ENCODE measurements around the gene CPPED1.

The CPPED1 gene

DNA sequence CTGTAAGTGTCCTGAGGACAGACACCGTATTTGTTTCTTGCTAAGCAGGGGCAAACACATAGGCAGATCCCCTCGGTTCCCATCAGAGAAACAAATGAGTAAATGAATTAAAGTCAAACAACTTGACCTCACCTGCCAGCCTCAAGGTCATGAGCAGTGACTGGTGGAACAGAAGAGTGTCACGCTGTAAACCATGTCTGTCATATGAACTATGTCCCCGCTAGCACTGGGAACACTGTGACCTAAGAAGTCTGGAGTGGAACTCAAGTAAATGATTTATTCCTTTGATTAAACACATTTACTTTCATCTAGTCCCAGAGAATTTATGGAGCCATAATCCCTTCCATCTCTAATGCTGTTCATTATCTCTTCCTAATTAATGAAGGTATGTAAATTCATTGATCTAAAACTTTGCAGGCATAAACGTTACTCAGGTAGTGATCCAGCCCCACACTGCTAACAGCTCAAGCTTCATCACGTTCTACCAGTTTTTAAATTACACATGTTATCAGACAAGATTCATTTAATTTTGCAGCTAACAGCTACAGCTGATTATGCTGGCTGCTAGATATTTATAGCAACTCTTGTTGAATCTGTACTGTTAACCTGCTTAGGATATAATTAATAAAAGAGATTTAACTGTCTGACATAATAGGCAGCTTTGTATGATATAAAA lies 38.7 kb downstream of the CPPED1 start:
- DNase-seq, result no peak

DNA sequence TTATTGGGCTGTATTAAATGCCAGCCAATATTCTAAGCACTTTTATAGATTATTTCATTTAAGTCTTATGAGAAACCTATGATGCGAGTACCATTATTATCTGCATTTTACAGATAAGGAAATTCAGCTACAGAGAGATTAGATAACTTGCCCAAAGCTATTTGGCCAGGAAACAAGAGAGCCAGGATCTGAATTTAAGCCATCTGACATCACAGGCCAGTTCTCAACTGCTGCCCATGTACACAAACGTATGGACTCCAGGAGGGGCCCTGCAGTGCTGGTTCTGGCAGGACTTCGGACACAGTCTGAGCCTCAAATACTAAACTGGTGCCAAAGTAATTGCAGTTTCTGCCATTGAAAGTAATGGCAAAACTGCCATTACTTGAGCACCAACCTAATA lies 40.2 kb downstream of the CPPED1 start:
- no peak for DNase-seq

DNA sequence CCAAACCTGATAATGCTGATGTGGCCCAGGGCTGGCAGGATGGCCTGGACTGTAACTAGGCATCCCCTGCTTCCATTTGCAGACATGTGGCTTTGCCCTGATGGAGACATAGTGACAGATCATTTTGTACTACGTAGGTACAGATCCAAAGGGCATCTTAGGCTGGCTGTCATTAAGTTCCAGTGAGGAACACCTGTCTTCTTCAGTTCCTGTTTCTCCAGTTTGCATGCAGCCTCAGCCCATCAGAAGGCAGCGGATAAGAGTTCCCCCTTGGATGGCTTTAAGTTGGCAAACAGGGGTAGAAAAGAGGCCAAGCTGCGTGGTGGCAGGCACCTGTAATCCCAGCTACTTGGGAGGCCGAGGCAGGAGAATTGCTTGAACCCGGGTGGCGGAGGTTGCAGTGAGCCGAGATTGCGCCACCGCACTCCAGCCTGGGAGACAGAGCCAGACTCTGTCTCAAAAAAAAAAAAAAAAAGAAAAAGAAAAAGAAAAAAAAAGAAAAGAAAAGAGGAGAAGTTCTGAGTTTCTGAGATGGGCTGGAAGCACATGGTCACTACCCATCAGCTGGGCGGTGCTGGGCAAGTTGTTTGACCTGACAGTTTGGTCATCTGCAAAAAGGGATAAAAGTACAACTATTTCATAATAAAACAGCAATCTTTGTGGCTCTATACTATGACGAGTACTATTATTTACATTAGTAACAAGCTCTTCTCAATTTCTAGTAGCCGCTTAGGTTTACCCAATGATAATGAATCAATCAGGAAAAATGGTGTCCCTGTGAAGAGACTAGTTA lies 42.7 kb downstream of the CPPED1 start:
- no peak for DNase-seq

DNA sequence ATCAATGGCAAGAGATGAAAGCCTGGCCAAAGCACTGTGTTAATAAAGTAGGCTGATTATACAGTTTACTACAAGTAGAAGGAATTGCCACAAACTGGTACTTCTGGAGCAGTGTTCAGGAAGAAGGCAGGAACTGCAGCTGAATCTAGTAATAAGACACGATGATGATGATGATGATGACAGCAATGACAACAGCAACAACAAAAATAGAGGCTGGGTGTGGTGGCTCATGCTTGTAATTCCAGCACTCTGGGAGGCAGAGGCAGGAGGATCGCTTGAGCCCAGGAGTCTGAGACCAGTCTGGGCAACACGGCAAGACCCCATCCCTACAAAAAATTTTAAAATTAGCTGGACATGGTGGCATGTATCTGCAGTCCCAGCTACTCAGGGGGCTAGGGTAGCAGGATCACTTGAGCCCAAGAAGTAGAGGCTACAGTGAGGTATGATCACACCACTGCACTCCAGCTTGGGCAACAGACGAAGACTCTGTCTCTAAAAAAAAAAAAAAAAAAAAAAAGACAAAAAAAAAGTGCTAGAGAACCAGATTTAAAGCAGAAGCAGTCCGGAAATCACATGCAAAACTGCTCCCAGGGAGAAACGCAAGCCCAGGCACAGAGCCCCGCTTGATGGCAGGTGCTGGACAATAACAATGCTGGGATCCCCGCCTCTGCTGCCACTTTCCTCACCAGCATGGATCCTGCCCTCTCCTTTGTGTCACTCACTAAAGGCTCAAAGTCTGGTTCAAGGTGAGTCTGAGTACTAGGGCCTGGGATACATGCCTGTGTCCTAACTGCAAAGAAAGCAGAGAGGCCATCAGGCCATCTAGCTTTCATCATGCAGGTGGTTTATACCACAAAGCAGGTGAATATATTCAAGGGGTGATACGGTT lies 44.8 kb downstream of the CPPED1 start:
- DNase-seq, result no peak

DNA sequence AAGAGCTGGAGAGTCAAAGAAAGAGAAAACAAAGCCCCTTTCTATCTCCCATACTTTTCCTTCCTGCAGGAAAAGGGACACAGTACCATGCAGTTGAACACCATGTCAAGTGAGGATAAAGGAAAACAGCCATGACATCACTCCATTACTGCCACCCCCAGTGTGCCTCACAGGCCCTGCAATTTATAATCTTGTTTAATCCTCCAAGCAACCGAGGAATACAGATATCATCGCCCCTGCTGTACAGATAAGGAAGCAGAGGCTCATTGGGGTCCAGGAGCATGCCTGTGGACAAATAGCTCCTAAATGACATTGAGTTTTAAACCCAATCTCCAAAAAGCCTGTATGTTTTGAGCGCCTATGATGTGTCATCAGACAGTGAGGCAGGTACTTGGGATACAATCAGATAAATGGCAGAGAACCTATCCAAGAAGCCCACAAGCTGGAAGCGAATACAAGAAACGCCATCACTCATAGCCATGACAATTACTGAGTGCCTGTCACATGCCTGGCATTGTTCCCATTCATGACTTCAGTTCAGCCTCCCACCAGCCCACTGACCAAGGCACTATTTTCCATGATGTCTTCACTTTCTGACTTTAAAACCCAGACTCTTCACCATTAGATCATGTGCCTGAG lies 45.5 kb downstream of the CPPED1 start:
- no peak for DNase-seq

DNA sequence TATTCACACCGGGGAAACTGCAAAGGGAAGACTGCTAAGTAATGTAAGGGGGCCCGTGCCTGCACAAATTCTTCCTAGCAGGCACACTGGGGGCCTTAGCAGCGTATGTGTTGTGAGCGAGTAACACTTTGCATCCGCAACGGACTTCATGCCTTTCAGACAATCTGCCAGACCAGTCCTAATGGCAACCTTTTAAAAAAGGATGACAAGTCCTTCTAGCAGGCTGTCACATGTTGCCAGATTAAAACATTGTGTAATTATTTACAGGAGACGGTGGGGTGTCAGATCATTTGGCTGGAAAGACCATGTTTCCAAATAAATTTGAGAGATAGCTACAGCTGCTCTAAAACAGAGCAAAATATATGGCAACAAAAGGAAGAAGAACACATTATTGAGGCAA lies 46.1 kb downstream of the CPPED1 start:
- DNase-seq, result no peak

DNA sequence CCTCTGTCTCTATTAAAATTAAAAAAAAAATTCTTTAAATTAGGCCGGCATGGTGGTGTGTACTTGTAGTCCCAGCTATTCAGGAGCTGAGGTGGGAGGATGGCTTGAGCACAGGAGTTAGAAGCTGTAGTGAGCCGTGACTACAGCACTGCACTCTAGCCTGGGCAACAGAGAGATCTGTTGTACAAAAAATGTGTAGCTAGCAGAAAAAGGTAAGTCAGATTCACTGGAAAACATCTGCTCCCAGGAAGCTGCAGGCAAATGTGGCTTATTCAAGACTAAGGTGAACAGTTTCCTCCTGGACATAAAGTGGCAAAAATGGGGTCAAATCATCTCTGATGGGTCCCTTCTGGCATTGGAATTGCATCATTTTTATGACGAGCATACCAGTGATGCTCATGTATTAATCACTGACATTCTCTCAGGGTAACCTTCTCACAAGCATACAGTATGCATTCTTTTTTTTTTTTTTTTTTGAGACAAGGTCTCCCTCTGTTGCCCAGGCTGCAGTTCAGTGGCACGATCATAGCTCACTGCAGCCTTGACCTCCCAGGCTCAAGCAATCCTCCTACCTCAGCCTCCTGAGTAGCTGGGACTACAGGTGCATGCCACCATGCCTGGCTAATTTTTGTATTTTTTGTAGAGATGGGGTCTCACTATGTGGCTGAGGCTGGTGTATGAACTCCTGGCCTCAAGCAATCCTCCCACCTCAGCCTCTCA lies 48.7 kb downstream of the CPPED1 start:
- no peak for DNase-seq

DNA sequence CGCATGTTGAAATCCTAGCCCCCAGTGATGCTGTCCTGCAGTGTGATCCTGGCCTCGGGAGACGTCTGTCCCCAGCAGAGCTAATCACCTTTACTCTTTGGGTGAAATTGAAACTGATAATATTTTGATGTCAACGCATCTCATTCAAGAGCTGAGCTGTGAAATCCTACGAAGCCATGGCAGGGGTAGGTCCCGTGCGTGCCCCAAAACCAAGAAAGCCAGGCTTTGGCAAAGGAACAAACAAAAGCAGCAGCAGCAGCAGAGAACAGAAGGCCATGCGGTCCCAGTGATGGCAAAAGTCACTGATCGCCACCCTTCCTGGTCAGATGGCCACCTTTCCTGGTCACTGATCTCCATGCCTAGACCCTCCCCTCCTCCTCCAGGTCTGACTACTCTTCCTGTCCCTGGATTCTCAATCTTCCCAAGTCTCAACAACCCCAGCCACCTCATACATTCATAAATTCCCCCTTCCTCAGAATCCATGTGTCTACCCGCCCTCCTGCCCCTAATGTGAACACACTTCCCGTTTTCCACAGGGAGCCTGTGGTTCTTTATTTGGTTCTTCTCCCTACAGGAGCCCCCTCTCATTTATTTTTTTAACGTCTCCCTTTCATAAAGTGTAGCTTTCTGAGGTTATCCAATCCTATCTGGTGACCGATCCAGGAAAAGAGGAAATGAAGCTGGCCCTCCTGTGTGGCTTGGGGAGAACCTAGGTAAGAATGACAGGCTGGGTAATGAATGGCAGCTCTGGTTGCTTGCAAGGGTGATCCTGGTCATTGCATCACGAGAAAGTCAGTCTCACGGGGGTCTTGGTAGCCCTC lies 50.3 kb downstream of the CPPED1 start:
- no peak for DNase-seq

DNA sequence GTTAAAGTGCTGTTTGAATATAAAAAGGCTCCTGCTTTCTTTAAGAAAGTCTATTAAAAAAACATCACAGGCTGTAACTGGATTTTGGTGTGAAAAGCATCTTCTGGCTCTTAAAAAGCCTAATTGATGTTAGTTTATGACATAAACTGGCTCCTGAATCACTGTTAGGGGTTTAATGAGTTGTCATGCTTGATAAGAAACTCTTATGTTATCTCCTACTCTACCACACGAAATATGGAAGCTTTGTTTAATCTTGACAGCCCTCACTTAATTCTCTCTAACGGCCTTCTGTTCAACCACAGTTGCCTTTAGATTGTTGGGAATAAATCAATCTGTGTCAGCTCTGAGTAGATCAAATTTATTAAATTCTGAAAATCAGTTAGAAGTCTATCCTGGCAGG lies 51.5 kb downstream of the CPPED1 start:
- no peak for DNase-seq

DNA sequence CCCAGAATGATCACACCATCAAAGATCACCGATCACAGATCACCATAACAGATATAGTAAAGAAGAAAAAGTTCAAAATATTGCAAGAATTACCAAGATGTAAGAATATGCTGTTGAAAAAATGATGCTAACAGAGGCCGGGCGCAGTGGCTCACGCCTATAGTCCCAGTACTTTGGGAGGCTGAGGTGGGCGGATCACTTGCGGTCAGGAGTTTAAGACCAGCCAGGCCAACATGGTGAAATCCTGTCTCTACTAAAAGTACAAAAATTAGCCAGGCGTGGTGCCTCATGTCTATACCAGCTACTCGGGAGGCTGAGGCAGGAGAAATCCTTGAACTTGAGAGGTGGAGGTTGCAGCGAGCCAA lies 53.2 kb downstream of the CPPED1 start:
- no peak for DNase-seq

DNA sequence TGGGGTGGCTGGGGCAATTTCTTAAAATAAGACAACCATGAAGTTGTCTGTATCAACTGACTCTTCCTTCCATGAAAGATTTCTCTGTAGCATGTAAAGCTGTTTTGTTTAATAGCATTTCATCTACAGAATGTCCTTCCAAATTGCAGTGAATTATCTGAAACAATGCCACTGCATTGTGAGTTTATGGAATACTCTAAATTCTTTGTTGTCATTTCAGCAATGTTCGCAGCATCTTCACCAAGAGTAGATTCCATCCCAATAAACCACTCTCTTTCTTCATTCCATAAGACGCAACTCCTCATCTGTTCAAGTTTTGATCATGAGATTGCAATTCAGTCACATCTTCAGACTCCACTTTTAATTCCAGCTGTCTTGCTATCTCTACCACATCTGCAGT lies 54.6 kb downstream of the CPPED1 start:
- no peak for DNase-seq

DNA sequence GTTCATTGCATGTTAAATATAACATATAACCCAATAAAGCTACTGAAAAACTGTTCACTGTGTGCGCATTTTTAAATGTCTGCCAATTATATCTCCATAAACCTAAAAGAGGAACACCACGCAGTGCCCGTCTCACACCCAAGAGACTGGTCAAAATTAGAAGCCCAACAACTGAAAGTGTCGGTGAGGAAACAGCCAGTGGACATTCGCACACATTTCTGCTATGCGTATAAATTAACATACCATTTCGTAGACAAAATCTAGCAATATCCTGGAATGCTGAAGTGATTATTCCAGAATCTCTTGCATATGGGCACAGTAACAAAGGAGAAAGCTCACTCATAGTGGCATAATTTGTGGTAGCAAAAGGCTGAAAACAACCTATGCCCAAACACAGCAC lies 55.9 kb downstream of the CPPED1 start:
- no peak for DNase-seq

DNA sequence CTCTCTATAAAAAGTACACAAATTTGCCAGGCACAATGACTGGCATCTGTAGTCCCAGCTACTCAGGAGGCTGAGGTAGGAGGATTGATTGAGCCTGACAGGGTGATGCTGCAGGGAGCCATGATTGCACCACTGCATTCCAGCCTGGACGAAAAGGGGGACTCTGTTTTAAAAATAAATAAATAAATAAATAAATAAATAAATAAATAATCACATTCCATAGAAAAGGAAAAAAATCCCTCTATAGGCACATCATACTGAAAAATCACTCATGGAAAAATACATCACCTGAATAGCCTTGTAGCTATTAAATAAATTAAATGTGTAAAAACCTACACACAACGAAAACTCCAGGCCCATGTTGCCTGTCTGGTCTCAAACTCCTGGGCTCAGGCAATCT lies 56.4 kb downstream of the CPPED1 start:
- no peak for DNase-seq

DNA sequence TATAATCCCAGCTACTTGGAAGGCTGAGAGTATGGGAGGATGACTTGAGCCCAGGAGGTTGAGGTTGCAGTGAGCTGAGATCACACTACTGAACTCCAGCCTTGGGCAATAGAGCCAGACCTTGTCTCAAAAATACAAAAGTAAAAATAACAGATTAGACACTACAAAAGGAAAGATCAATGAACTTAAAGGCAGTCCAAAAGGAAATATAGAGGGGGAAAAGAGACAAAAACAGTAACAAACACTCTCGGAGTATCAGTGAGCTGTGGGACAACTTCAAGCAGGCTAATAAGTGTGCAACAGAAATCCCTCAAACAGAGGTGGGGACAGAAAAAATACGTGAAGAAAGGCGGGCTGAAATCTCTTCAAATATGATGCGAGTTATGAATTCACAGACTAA lies 58.8 kb downstream of the CPPED1 start:
- no peak for DNase-seq

DNA sequence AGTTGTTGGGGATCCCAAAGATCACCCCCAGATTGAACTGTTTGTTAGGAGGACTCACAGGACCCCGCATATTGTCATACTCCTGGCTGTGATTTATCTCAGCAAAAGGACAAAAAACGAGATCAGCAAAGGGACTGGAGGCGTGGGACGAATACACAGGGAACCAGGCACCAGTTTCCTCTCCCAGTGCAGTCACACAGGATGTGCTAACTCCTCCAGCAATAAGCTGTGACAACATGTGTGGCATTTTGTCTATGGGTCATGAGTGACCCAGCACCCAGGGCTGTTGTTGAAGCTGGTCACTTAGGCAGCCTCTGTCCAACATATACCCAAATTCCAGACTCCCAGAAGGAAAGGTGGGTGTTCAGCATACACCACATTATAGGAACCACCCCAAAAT lies 60.9 kb downstream of the CPPED1 start:
- no peak for DNase-seq

DNA sequence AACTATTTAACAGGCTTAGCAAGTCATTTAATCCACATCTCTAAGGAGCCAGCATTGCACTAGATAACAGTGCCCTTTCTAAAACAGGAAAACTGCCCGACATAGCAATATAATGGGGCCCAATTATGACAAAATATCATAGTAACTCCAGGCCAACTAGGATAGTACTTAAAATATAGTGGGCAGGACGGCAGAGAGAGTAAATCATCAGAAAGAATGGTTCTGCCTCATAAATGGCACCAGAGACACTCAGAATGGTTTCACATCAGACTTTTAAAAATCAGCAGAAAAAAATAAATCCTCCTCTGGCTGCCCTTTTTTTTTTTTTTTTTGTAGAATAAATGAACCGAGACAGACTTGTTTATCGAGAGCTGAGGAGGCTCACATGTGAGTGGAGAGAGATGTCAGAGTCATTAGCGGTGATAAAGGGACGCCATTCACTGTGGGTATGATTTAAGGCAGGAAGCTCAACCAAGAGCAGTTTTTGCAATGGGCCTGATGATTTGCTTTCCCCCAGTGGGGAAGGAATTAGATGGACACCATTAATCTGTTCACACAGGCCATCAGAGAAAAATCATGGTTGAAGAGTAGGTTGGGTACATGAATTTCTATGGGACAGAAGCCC lies 62.6 kb downstream of the CPPED1 start:
- DNase-seq, result no peak

DNA sequence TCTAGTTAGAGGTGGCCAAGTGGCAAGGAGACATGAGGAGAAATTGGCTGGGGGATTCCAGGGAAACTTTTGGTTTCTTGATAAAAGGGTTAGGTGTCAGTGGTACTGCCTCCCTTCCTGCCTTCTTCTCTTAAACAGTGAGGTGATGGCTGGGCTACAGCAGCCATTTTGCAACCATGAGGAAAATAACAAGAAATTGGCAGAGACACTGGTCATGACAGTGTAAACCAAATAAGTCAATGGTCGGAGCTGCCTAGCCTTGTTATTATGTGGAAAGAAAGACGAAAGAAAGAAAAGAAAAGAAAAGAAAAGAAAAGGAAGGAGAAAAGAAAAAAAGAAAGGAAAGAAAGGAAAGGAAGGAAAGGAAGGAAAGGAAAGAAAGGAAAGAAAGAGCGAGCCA lies 63.9 kb downstream of the CPPED1 start:
- DNase-seq, result no peak

DNA sequence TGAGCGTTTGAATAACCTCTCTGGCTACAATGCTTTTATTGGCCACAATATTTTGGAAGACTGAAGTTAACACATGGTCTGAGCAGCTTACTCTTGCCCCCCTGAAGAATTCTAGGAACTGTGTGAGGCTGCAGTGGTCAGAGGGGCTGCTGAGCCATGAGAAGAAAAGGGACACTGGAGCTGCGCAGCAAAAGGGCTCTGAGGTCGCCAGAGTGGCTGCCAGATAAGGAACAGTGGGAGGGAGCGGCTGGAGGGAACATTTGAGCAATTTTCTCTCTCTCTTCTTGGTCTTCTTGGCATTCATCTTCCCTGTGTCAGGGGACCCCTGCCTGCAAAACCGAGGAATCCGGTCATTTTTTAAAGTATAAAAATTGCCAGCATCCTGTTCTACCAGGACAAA lies 66.1 kb downstream of the CPPED1 start:
- DNase-seq, result no peak

DNA sequence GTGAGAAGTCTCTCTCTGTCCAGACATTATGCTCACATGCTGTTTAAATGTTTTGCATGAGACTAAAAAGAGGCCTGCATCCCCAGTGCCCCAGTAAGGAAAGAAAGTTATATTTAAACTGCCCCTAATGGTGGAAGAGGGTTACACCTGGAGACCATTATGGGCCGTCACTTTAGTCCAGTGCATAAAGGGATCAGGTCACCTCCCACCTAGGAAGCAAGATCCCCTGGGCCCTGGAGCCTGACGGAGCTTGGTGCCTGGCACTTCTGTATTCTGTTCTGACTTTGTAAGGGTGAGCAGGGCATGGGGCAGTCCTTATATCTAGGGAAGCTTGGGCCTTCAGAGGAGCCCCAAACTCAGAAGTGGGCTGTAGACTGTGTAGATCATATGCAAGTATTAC lies 67.9 kb downstream of the CPPED1 start:
- no peak for DNase-seq

DNA sequence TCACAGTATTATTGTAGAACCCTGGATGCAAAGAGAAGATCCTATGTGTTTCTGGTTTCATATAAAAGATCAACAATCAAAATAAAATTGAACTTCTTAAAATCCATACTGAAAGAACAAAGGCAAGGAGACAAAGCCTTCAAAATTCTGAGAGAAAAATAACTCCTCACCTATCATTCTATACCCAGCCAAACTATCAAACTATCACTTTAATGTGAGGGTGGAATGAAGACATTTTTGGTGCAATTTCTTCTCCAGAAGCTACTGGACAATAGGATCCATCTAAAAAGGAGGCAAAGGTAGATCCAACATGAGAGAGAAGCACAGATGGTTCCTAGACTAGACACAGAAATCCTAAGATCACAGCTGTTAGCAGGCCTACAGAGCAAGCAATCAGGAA lies 71.1 kb downstream of the CPPED1 start:
- DNase-seq, result no peak

DNA sequence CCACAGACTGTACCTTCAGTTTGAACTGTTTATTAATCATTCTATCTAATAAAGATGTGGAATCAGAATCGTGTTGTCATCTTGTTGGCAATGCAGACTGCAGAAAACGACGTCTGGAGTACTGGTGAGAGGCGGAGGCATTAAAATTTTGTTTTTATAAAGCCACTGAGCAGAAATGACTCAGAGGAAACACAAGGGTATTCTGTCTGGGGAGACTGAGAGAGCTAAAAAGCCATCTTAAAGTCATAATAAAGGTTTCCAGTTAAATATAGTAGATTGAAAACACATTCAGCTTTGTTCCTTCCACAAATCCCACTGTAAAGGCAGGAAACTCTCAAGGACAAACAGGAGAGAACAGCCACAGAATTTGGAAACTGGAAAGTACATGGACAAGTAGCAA lies 74.2 kb downstream of the CPPED1 start:
- no peak for DNase-seq
